ENCODE results near the gene GMPR2.

GMPR2 gene

GRCh38 chr14:24224618-24225071, 8.1 kb upstream of the GMPR2 start:
- H3K27me3 Mint-ChIP-seq (ENCODE audit: low read depth, poor library complexity), result no peaks in the 10 kb centered on the region
- no peak for DNase-seq
- H3K4me1 Mint-ChIP-seq, result no peaks in the 10 kb centered on the region
- H3K27ac Mint-ChIP-seq, result peak overlapping the region; percentile 16
- no peaks in the 10 kb centered on the region for H3K9me3 Mint-ChIP-seq
- peaks cover 28% of the 10 kb centered on the region for H3K36me3 Mint-ChIP-seq (ENCODE audit: low read depth)
- no peak overlapping the region for H3K4me3 Mint-ChIP-seq
- TF ChIP-seq CTCF (IDR thresholded peaks at IDR 0.05), result no peak

GRCh38 chr14:24226473-24226872, 6.3 kb upstream of the GMPR2 start:
- peaks cover 28% of the 10 kb centered on the region for H3K36me3 Mint-ChIP-seq (ENCODE audit: low read depth)
- H3K27ac Mint-ChIP-seq, result no peak overlapping the region
- DNase-seq, result no peak
- peaks cover 7% of the 10 kb centered on the region for H3K4me1 Mint-ChIP-seq
- no peaks in the 10 kb centered on the region for H3K27me3 Mint-ChIP-seq (ENCODE audit: low read depth, poor library complexity)
- H3K9me3 Mint-ChIP-seq, result no peaks in the 10 kb centered on the region
- no peak overlapping the region for H3K4me3 Mint-ChIP-seq
- no peak for TF ChIP-seq CTCF (IDR thresholded peaks at IDR 0.05)

GRCh38 chr14:24228902-24229301, 3.8 kb upstream of the GMPR2 start:
- TF ChIP-seq CTCF (IDR thresholded peaks at IDR 0.05), result no peak
- H3K4me1 Mint-ChIP-seq, result peaks cover 21% of the 10 kb centered on the region
- H3K9me3 Mint-ChIP-seq, result no peaks in the 10 kb centered on the region
- H3K4me3 Mint-ChIP-seq, result no peak overlapping the region
- no peak for DNase-seq
- H3K27ac Mint-ChIP-seq, result no peak overlapping the region
- H3K36me3 Mint-ChIP-seq (ENCODE audit: low read depth), result peaks cover 28% of the 10 kb centered on the region
- H3K27me3 Mint-ChIP-seq (ENCODE audit: low read depth, poor library complexity), result no peaks in the 10 kb centered on the region

GRCh38 chr14:24231263-24232120, 1.2 kb upstream of the GMPR2 start:
- peak overlapping the region; percentile 91 for H3K27ac Mint-ChIP-seq
- H3K36me3 Mint-ChIP-seq (ENCODE audit: low read depth), result peaks cover 25% of the 10 kb centered on the region
- no peaks in the 10 kb centered on the region for H3K9me3 Mint-ChIP-seq
- no peak for TF ChIP-seq CTCF (IDR thresholded peaks at IDR 0.05)
- H3K27me3 Mint-ChIP-seq (ENCODE audit: low read depth, poor library complexity), result no peaks in the 10 kb centered on the region
- no peak for DNase-seq
- peak overlapping the region; percentile 95 for H3K4me3 Mint-ChIP-seq
- peaks cover 32% of the 10 kb centered on the region for H3K4me1 Mint-ChIP-seq

GRCh38 chr14:24232121-24232644, 546 bp upstream of the GMPR2 start, which contains the start of gene NEDD8:
Gene NEDD8 (minus strand): TSS chr14:24232367. CDS start chr14:24232267, 100 bp downstream.
- Mint-ChIP-seq H3K4me1 (peaks cover 32% of the 10 kb centered on the region), H3K27me3 (ENCODE audit: low read depth, poor library complexity) (no peaks in the 10 kb centered on the region), H3K27ac (peak within 1 kb of the TSS; percentile 91), H3K36me3 (ENCODE audit: low read depth) (peaks cover 26% of the 10 kb centered on the region), H3K4me3 (peak within 1 kb of the TSS; percentile 95), H3K9me3 (no peaks in the 10 kb centered on the region)
- TF ChIP-seq CTCF (IDR thresholded peaks at IDR 0.05), result no peak
- peak; percentile 81 for DNase-seq

Data from nephron progenitor cell (in vitro differentiated cells).